HG03342 (cell line): Measurements from ENCODE around the gene CBLC.
"Not testable (repeated sequence)": the region's sequence is repeated elsewhere in the genome, so short reads cannot be mapped to it uniquely, and the experiment has no call there.

Source experiments
- ATAC-seq: cut with Tn5 transposase; IDR thresholded peaks from one replicate; pipeline ENCODE4 v1.9.1; 2021; ENCODE audit warnings: mild to moderate bottlenecking, moderate library complexity; ENCODE audit not compliant: unreplicated experiment

The CBLC gene

GRCh38 chr19:44762038-44762437, 15.7 kb upstream of the CBLC start:
- no peak for ATAC-seq

GRCh38 chr19:44765033-44765948, 12.4 kb upstream of the CBLC start:
- no peak for ATAC-seq

GRCh38 chr19:44765949-44766335, 11.7 kb upstream of the CBLC start:
- no peak for ATAC-seq

- no peak for ATAC-seq
Observed at GRCh38 chr19:44767295-44768180, 10.2 kb upstream of the CBLC start.

- peak; percentile 96 for ATAC-seq
Observed at GRCh38 chr19:44770550-44771257, 7.0 kb upstream of the CBLC start.

DNA sequence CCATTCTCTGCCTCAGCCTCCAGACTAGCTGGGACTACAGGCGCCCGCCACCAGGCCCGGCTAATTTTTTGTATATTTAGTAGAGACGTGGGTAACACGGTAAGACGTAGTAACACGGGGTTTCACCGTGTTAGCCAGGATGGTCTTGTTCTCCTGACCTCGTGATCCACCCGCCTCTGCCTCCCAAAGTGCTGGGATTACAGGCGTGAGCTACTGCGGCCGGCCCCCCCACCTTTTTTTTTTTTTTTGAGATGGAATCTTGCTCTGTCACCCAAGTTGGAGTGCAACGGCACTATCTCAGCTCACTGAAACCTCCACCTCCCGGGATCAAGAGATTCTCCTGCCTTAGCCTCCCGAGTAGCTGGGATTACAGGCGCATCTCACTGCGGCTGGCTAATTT, 5.5 kb upstream of the CBLC start:
- ATAC-seq, result not testable (repeated sequence)

- no peak for ATAC-seq
Observed at GRCh38 chr19:44772959-44773358, 4.7 kb upstream of the CBLC start.

DNA sequence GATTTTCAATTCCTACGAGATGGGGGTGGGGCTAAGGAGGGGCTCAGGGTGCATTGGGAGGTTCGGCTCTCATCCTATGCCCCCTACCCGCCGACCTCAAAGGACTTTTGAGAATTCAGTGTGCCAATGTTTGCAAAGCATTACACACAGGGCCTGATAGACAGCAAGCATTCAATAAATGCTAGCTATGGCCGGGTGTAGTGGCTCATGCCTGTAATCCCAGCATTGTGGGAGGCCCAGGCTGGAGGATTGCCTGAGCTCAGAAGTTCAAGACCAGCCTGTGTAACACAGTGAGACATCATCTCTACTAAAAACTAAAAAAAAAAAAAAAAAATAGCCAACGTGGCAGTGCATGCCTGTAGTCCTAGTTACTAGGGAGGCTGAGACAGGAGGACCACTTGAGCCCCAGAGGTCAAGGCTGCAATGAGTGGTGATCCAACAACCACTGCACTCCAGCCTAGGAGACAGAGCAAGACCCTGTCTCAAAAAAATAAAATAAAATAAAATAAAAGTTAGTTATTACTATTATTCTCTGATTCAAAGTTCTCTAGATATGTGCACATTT, 1.9 kb upstream of the CBLC start:
- no peak for ATAC-seq

GRCh38 chr19:44776402-44777096, 1.1 kb upstream of the CBLC start:
- no peak for ATAC-seq

DNA sequence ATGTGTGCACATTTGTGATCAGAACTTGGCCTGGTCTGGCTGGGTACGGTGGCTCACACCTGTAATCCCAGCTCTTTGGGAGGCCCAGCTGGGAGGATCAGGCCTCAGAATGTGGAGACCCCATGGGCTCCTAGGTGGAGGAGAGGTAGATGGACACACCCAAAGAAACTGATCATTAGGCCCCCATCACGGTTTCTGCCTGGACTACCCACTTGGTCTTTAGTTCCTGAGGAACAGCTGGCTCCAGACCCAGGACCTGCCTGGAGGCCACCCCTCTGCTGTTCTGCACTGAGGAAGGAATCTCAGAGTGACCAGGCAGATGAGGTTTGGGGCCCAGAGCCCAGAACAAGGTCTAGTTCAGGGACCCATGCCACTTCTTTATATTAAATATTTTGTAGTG, 1.5 kb downstream of the CBLC start:
- ATAC-seq, result no peak

GRCh38 chr19:44781694-44782093, 4.0 kb downstream of the CBLC start:
- ATAC-seq, result not testable (repeated sequence)

DNA sequence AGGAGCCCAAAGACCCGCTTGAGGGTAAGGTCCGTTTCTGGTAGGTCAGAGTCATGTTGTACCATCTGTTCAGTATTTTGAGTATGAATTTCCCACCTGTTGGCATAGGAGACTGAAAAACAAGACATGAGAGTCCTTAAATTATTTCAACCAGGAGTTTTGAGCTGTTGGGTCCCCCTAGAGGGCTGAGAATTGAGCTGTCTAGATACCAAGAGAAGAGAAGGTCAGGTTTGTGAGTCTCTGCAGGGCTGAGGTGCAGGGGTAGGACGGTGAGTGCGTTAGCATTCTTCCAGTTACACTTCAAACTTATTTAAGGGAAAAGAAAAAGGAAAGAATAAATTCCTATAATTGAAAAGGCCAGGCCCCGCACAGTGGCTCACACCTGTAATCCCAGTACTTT, 5.0 kb downstream of the CBLC start:
- ATAC-seq, result no peak

- ATAC-seq, result no peak
Observed at GRCh38 chr19:44783545-44783944, 5.9 kb downstream of the CBLC start.

DNA sequence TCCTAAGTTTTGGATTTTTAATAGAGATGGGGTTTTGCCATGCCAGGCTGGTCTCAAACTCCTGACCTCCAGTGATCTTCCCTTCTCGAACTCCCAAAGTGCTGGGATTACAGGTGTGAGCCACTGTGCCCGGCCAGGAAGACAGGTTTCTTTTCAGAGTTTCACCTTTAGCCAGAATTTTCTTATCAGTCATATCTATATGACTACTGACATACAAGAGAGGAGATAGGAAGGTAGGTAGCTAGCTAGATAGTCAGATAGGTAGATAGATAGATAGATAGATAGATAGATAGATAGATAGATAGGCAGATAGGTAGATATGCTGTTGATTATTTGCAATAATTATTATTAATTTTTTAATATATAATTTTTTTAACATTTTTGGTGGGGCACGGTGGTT, 7.6 kb downstream of the CBLC start:
- ATAC-seq, result no peak

DNA sequence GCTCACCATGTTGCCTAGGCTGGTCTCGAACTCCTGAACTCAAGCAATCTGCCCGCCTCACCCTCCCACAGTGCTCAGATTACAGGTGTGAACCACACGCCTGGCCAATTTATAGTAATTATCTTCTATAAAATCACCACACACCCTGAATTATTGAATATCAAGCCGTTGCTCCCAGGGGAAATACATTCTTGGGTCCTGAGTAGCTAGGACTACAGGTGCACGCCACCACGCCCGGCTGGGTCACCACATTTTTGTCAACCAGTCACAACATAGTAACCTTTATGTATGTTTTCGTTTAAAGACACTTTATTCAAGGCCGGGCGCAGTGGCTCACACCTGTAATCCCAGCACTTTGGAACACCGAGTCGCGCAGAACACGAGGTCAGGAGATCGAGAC, 8.3 kb downstream of the CBLC start:
- no peak for ATAC-seq

GRCh38 chr19:44788971-44789370, 11.3 kb downstream of the CBLC start:
- ATAC-seq, result no peak

DNA sequence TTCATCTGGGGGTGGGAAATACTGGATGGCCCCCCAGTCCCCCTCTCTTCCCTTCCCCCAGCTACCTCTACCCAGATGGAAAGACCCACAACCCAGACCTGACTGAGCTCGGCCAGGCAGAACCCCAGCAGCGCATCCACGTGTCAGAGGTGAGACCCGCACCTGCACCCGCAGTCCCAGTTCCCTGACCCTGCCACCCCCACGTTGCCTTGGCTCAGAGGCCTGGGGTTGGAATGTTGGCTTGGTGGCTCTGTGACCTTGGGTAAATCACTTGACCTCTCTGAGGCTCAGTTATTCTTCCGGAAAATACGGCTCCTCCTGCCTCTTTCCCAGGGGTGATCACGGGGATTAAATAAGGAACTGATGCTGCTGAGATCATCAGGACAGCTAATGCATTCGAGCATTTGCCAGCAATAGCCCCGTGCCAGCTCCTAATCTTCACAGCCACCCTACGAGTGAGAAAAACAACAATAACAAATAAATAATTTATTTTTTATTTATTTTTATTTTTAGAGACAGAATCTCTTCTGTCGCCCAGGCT, 12.3 kb downstream of the CBLC start:
- no peak for ATAC-seq

DNA sequence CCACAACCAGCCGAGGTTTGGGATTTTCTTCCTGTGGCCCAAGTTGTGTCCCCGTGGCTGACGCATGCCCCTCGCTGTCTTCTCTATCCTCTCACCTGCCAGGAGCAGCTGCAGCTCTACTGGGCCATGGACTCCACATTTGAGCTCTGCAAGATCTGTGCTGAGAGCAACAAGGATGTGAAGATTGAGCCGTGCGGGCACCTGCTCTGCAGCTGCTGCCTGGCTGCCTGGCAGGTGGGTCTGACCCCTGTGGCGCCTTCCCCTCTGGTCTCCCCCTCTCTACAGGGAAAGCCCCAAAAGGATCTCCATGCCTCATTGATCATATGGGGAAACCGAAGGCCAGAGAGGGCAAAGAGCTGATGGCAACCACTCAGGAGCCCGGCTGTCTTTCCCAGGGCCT, 14.6 kb downstream of the CBLC start:
- ATAC-seq, result no peak

GRCh38 chr19:44794610-44795009, 16.9 kb downstream of the CBLC start:
- ATAC-seq, result no peak

- ATAC-seq, result no peak
Observed at GRCh38 chr19:44795398-44795987, 17.8 kb downstream of the CBLC start.
